ENCODE data around the gene SMYD3. TPM values are rescaled to one million over a fixed set of nuclear protein-coding genes. Genes with fewer than 3 reads are reported as not detected.

SMYD3 gene
- total and polyA plus RNA-seq, 10 donors: 12.5 to 33.1 (median 21.0) TPM

DNA sequence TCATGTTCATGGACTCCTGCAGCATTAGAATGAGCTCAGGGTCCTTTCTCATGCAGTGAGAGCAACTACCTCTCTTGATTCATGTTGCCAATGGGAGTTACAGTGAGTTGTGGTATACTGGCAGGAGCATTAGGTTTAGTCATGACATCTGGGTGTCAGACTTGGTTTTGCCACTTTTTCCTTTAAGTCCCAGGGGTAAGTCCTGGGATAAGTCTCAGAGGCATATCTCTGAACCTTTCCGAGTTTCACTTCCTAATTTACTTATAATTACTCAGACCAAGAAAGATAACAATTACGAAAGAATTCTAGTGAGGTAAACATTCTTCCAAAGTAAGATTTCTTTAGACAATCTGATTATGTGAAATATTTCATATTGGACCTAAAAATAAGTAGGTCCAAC is 606.0 kb downstream of the SMYD3 start:
- no peak overlapping the region for H3K27ac ChIP-seq
- no peaks in the 10 kb centered on the region for H3K4me1 ChIP-seq
- 69 to 81% (median 75%) methylated on average over 2 of the region's 2 CpGs for WGBS, 5 donors
- H3K4me3 ChIP-seq: no peak overlapping the region
- TF ChIP-seq POLR2AphosphoS5 (IDR thresholded peaks at IDR 0.05) (no peak), POLR2A (IDR thresholded peaks at IDR 0.05) (no peak)
- TF ChIP-seq, protein P1, sequence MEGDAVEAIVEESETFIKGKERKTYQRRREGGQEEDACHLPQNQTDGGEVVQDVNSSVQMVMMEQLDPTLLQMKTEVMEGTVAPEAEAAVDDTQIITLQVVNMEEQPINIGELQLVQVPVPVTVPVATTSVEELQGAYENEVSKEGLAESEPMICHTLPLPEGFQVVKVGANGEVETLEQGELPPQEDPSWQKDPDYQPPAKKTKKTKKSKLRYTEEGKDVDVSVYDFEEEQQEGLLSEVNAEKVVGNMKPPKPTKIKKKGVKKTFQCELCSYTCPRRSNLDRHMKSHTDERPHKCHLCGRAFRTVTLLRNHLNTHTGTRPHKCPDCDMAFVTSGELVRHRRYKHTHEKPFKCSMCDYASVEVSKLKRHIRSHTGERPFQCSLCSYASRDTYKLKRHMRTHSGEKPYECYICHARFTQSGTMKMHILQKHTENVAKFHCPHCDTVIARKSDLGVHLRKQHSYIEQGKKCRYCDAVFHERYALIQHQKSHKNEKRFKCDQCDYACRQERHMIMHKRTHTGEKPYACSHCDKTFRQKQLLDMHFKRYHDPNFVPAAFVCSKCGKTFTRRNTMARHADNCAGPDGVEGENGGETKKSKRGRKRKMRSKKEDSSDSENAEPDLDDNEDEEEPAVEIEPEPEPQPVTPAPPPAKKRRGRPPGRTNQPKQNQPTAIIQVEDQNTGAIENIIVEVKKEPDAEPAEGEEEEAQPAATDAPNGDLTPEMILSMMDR (IDR thresholded peaks at IDR 0.05 in 8 of 11, conservative IDR thresholded peaks at IDR 0.05 in 3 of 11): no peak
- intact Hi-C loops (cut with DNase I; ENCODE audit: low total_unique reads): no loop called here
- no peaks in the 10 kb centered on the region for H3K27me3 ChIP-seq (replicated peaks in 1 of 7)
- peaks cover 0 to 16% (median 2%) of the 10 kb centered on the region in 6 donors for H3K36me3 ChIP-seq
- H3K9me3 ChIP-seq: peaks cover 0 to 5% (median 0%) of the 10 kb centered on the region in 8 donors
- no peak for DNase-seq

- peaks cover 0 to 14% (median 0%) of the 10 kb centered on the region in 8 donors for H3K9me3 ChIP-seq
- no peak overlapping the region for H3K4me3 ChIP-seq
- no peaks in the 10 kb centered on the region for H3K4me1 ChIP-seq
- H3K27me3 ChIP-seq (replicated peaks in 1 of 7): no peaks in the 10 kb centered on the region
- TF ChIP-seq, protein P1 (IDR thresholded peaks at IDR 0.05 in 8 of 11, conservative IDR thresholded peaks at IDR 0.05 in 3 of 11): no peak
- no peak for TF ChIP-seq POLR2A (IDR thresholded peaks at IDR 0.05)
- TF ChIP-seq POLR2AphosphoS5 (IDR thresholded peaks at IDR 0.05): no peak
- intact Hi-C loops (cut with DNase I; ENCODE audit: low total_unique reads): no loop called here
- no peak for DNase-seq
- WGBS, 5 donors: 88 to 100% (median 96%) methylated on average over 2 of the region's 2 CpGs
- no peak overlapping the region for H3K27ac ChIP-seq
- H3K36me3 ChIP-seq: peaks cover 0 to 12% (median 2%) of the 10 kb centered on the region in 6 donors
Measured at GRCh38 chr1:245898581-245898980, 608.5 kb downstream of the SMYD3 start.

- TF ChIP-seq, protein P1 (IDR thresholded peaks at IDR 0.05 in 8 of 11, conservative IDR thresholded peaks at IDR 0.05 in 3 of 11): no peak
- TF ChIP-seq POLR2A (IDR thresholded peaks at IDR 0.05) (no peak), POLR2AphosphoS5 (IDR thresholded peaks at IDR 0.05) (no peak)
- intact Hi-C loops (cut with DNase I; ENCODE audit: low total_unique reads): no loop called here
- Histone ChIP-seq H3K36me3 (peaks cover 0 to 10% (median 0%) of the 10 kb centered on the region in 6 donors), H3K9me3 (peaks cover 0 to 21% (median 8%) of the 10 kb centered on the region in 8 donors), H3K4me1 (no peaks in the 10 kb centered on the region), H3K4me3 (no peak overlapping the region), H3K27ac (no peak overlapping the region), H3K27me3 (replicated peaks in 1 of 7) (no peaks in the 10 kb centered on the region)
- no peak for DNase-seq
- 90 to 94% (median 93%) methylated on average over 3 of the region's 3 CpGs for WGBS, 5 donors
Measured at GRCh38 chr1:245896258-245896657, 610.8 kb downstream of the SMYD3 start.

GRCh38 chr1:245895455-245895959 is 611.6 kb downstream of the SMYD3 start:
- Histone ChIP-seq H3K4me1 (no peaks in the 10 kb centered on the region), H3K27ac (no peak overlapping the region), H3K9me3 (peaks cover 0 to 21% (median 8%) of the 10 kb centered on the region in 8 donors), H3K36me3 (peaks cover 0 to 10% (median 0%) of the 10 kb centered on the region in 6 donors), H3K4me3 (no peak overlapping the region), H3K27me3 (replicated peaks in 1 of 7) (no peaks in the 10 kb centered on the region)
- TF ChIP-seq POLR2A (IDR thresholded peaks at IDR 0.05) (no peak), POLR2AphosphoS5 (IDR thresholded peaks at IDR 0.05) (no peak)
- TF ChIP-seq, protein P1 (IDR thresholded peaks at IDR 0.05 in 8 of 11, conservative IDR thresholded peaks at IDR 0.05 in 3 of 11): no peak
- 89 to 95% (median 91%) methylated on average over 5 of the region's 5 CpGs for WGBS, 5 donors
- no peak for DNase-seq
- intact Hi-C loops (cut with DNase I; ENCODE audit: low total_unique reads): no loop called here

Data from spleen (tissue), 11 donors.